ENCODE data around the gene LRIG2. TPM values are rescaled to one million over a fixed set of nuclear protein-coding genes. Genes with fewer than 3 reads are reported as not detected.

The LRIG2 gene
- total and polyA plus RNA-seq, 2 of the 13 experiments (the other 11 are each of a cell fraction or from before 2014, with no cell fraction given), result 8.1 to 12.2 TPM

DNA sequence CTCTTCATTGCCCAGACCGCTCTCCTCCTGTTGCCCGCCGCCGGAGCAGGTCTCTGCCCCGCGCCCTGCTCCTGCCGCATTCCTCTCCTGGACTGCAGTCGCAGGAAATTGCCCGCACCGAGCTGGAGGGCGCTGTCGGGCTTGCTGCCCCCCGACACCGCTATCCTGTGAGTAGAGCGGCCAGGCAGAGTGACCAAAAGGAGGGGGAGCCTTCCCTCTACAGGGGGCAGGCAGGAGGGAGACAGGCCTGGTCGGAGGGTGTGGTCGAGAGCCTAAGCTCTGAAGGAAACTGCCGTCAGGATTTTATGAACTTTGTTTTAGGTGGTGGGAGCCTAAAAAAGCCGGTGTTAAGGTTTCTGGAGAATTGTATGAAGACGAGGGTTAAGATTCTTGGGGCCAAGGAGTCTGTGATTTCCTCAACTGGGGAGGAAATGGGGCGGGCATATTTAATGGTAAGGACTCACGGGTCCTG lies 517 bp downstream of the LRIG2 start (continued):
- TF ChIP-seq, protein P1, sequence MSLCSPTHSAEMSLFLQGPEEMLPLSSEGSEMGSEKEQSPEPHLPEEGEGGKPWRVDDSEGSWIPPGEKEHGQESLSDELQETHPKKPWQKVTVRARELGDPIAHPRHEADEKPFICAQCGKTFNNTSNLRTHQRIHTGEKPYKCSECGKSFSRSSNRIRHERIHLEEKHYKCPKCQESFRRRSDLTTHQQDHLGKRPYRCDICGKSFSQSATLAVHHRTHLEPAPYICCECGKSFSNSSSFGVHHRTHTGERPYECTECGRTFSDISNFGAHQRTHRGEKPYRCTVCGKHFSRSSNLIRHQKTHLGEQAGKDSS (CRISPR knock-in tag; IDR thresholded peaks at IDR 0.05; ENCODE audit: borderline replicate concordance, low read depth), result 0 out of 2 replicates have a peak, but pooled peaks have one; percentile 64
- TF ChIP-seq, protein P2, sequence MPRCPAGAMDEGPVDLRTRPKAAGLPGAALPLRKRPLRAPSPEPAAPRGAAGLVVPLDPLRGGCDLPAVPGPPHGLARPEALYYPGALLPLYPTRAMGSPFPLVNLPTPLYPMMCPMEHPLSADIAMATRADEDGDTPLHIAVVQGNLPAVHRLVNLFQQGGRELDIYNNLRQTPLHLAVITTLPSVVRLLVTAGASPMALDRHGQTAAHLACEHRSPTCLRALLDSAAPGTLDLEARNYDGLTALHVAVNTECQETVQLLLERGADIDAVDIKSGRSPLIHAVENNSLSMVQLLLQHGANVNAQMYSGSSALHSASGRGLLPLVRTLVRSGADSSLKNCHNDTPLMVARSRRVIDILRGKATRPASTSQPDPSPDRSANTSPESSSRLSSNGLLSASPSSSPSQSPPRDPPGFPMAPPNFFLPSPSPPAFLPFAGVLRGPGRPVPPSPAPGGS (CRISPR knock-in tag; IDR thresholded peaks at IDR 0.05), result no peak
- no peak for TF ChIP-seq DNMT1 (CRISPR knock-in tag; IDR thresholded peaks at IDR 0.05)
- TF ChIP-seq ZNF83 (CRISPR knock-in tag; IDR thresholded peaks at IDR 0.05; ENCODE audit: borderline replicate concordance), result no peak
- no peak; the same call in 1 of the 2 replicates for TF ChIP-seq MYC (CRISPR knock-in tag; IDR thresholded peaks at IDR 0.05; ENCODE audit: borderline replicate concordance)
- TF ChIP-seq ZNF138 (CRISPR knock-in tag; IDR thresholded peaks at IDR 0.05; ENCODE audit: low read depth), result no peak
- no peak for TF ChIP-seq YY1 (IDR thresholded peaks at IDR 0.05; ENCODE audit: insufficient read depth, insufficient replicate concordance, low read depth, low read length)
- no peak for TF ChIP-seq SNAI1 (CRISPR knock-in tag; IDR thresholded peaks at IDR 0.05; ENCODE audit: borderline replicate concordance)
- TF ChIP-seq MTF1 (CRISPR knock-in tag; IDR thresholded peaks at IDR 0.05), result no peak
- TF ChIP-seq, protein P3, sequence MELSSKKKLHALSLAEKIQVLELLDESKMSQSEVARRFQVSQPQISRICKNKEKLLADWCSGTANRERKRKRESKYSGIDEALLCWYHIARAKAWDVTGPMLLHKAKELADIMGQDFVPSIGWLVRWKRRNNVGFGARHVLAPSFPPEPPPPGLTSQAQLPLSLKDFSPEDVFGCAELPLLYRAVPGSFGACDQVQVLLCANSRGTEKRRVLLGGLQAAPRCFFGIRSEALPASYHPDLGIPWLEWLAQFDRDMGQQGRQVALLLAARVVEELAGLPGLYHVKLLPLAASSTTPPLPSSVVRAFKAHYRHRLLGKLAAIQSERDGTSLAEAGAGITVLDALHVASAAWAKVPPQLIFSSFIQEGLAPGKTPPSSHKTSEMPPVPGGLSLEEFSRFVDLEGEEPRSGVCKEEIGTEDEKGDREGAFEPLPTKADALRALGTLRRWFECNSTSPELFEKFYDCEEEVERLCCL (CRISPR knock-in tag; IDR thresholded peaks at IDR 0.05; ENCODE audit: borderline replicate concordance), result no peak
- no peak for TF ChIP-seq ZNF44 (CRISPR knock-in tag; IDR thresholded peaks at IDR 0.05)
- no peak for TF ChIP-seq KDM6A (CRISPR knock-in tag; IDR thresholded peaks at IDR 0.05; ENCODE audit: low read depth)
- TF ChIP-seq ZNF768 (CRISPR knock-in tag; IDR thresholded peaks at IDR 0.05), result no peak
- TF ChIP-seq, protein P4, sequence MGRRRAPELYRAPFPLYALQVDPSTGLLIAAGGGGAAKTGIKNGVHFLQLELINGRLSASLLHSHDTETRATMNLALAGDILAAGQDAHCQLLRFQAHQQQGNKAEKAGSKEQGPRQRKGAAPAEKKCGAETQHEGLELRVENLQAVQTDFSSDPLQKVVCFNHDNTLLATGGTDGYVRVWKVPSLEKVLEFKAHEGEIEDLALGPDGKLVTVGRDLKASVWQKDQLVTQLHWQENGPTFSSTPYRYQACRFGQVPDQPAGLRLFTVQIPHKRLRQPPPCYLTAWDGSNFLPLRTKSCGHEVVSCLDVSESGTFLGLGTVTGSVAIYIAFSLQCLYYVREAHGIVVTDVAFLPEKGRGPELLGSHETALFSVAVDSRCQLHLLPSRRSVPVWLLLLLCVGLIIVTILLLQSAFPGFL (CRISPR knock-in tag; IDR thresholded peaks at IDR 0.05), result no peak
- no peak for TF ChIP-seq CHD4 (IDR thresholded peaks at IDR 0.05; ENCODE audit: borderline replicate concordance, low read length)
- TF ChIP-seq, protein P5, sequence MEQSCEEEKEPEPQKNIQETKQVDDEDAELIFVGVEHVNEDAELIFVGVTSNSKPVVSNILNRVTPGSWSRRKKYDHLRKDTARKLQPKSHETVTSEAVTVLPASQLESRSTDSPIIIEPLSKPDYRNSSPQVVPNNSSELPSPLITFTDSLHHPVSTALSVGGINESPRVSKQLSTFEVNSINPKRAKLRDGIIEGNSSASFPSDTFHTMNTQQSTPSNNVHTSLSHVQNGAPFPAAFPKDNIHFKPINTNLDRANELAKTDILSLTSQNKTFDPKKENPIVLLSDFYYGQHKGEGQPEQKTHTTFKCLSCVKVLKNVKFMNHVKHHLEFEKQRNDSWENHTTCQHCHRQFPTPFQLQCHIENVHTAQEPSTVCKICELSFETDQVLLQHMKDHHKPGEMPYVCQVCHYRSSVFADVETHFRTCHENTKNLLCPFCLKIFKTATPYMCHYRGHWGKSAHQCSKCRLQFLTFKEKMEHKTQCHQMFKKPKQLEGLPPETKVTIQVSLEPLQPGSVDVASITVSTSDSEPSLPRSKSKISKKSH (CRISPR knock-in tag; IDR thresholded peaks at IDR 0.05; ENCODE audit: borderline replicate concordance), result no peak
- TF ChIP-seq U2AF1 (optimal IDR thresholded peaks at IDR 0.05; ENCODE audit: low read depth, low read length), result no peak
- no peak for TF ChIP-seq TBL1XR1 (IDR thresholded peaks at IDR 0.05; ENCODE audit: borderline replicate concordance, low read length, partially characterized antibody)
- TF ChIP-seq SALL1 (CRISPR knock-in tag; IDR thresholded peaks at IDR 0.05), result no peak
- TF ChIP-seq CENPT (CRISPR knock-in tag; IDR thresholded peaks at IDR 0.05; ENCODE audit: low read depth), result no peak
- TF ChIP-seq XBP1 (CRISPR knock-in tag; IDR thresholded peaks at IDR 0.05), result no peak
- no peak for TF ChIP-seq HIVEP1 (CRISPR knock-in tag; IDR thresholded peaks at IDR 0.05)
- TF ChIP-seq IKZF1 (IDR thresholded peaks at IDR 0.05), result no peak
- TF ChIP-seq KLF6 (CRISPR knock-in tag; IDR thresholded peaks at IDR 0.05), result no peak
- TF ChIP-seq ZNF235 (CRISPR knock-in tag; IDR thresholded peaks at IDR 0.05; ENCODE audit: borderline replicate concordance), result no peak; the same call in 1 of the 2 replicates
- no peak for TF ChIP-seq CEBPB (IDR thresholded peaks at IDR 0.05; ENCODE audit: borderline replicate concordance, low read depth, low read length)

Measured in HepG2 (cell line).